GM23248 (cell line): ENCODE data around the gene IRF4.

Experiments used
- EZH2 ChIP-seq: fragments of 200-600 bp; sonication (generic); IDR thresholded peaks from 2 replicates; pipeline ENCODE4 v1.6.1; 2018; ENCODE audit warnings: antibody characterized with exemption, mild to moderate bottlenecking; ENCODE audit not compliant: insufficient read depth, poor library complexity, severe bottlenecking
- EZH2phosphoT487 ChIP-seq: fragments of 200-600 bp; sonication (generic); IDR thresholded peaks from 2 replicates; pipeline ENCODE4 v1.6.1; 2018; ENCODE audit warnings: antibody characterized with exemption, moderate library complexity, mild to moderate bottlenecking, low read depth; ENCODE audit not compliant: insufficient read depth

- TF ChIP-seq EZH2 (no peak), EZH2phosphoT487 (no peak)
Measured at GRCh38 chr6:356828-357251, 34.7 kb upstream of the IRF4 start.
